IMR-90 (cell line): ENCODE measurements around the gene ACADL.

Experiments used
- CTCF ChIP-seq: conservative IDR thresholded peaks from 2 replicates; pipeline ENCODE4 v1.5.1; 2012; ENCODE audit warnings: mild to moderate bottlenecking, low read depth, low read length, improper control_type of control experiment
- ELK1 ChIP-seq: fragments of 150-350 bp; IDR thresholded peaks from 2 replicates; pipeline ENCODE4 v1.6.1; 2016; ENCODE audit warnings: low read depth, mild to moderate bottlenecking, low read length, moderate library complexity, borderline replicate concordance
- MAFK ChIP-seq: IDR thresholded peaks from 2 replicates; pipeline ENCODE4 v1.6.1; 2012; ENCODE audit warnings: low read depth, low read length, improper control_type of control experiment
- POLR2A ChIP-seq: IDR thresholded peaks from 2 replicates; pipeline ENCODE4 v1.6.1; 2012; ENCODE audit warnings: mild to moderate bottlenecking, low read depth, low read length
- RAD21 ChIP-seq: IDR thresholded peaks from 2 replicates; pipeline ENCODE4 v1.6.1; 2012; ENCODE audit warnings: low read length, improper control_type of control experiment
- RCOR1 ChIP-seq: IDR thresholded peaks from 2 replicates; pipeline ENCODE4 v1.6.1; 2012; ENCODE audit warnings: mild to moderate bottlenecking, low read length, improper control_type of control experiment; ENCODE audit not compliant: insufficient replicate concordance
- RFX5 ChIP-seq: IDR thresholded peaks from 2 replicates; pipeline ENCODE4 v1.8.0; 2012; ENCODE audit warnings: low read depth, mild to moderate bottlenecking, low read length, moderate library complexity
- SMC3 ChIP-seq: fragments of 150-350 bp; IDR thresholded peaks from 2 replicates; pipeline ENCODE4 v1.6.1; 2016; ENCODE audit warnings: low read depth, mild to moderate bottlenecking, antibody characterized with exemption, low read length, moderate library complexity

GRCh38 chr2:210158236-210158635 lies 67.0 kb downstream of the ACADL start:
- TF ChIP-seq POLR2A = no peak
- no peak for TF ChIP-seq CTCF
- TF ChIP-seq SMC3 = no peak
- no peak for TF ChIP-seq ELK1
- no peak for TF ChIP-seq RCOR1
- no peak for TF ChIP-seq RFX5
- TF ChIP-seq MAFK = no peak
- no peak for TF ChIP-seq RAD21
